K562 (cell line): ENCODE data around the gene ARMC12. TPM values are rescaled to one million over a fixed set of nuclear protein-coding genes. Genes with fewer than 3 reads are reported as not detected.

Experiments
- ATF7 ChIP-seq: fragments of 450-650 bp; IDR thresholded peaks from 2 replicates; pipeline ENCODE4 v1.7.1; 2014; ENCODE audit warnings: mild to moderate bottlenecking, moderate library complexity
- CHD4 ChIP-seq: fragments of 200-600 bp; sonication (generic); IDR thresholded peaks from 3 replicates; pipeline ENCODE4 v1.6.1; 2012; ENCODE audit warnings: low read depth, mild to moderate bottlenecking, mixed read lengths, low read length, inconsistent platforms; ENCODE audit not compliant: insufficient read depth, insufficient replicate concordance, poor library complexity, severe bottlenecking
- EGR1 ChIP-seq: fragments of 450-650 bp; conservative IDR thresholded peaks from 2 replicates; pipeline ENCODE4 v1.6.1; 2017; ENCODE audit warnings: mild to moderate bottlenecking
- LCOR ChIP-seq: sonication (generic); formaldehyde crosslinking; IDR thresholded peaks from 2 replicates; pipeline ENCODE4 v1.8.0; 2022; ENCODE audit warnings: mild to moderate bottlenecking, missing genetic modification reagents
- MTA1 ChIP-seq: fragments of 450-650 bp; IDR thresholded peaks from 2 replicates; pipeline ENCODE4 v1.6.1; 2017; ENCODE audit warnings: borderline replicate concordance
- MYC ChIP-seq, 2 experiments: fragments of 250-450 bp in 1 of 2; sonication (Bioruptor Pico) in 1 of 2; IDR thresholded peaks; 2 replicates each; pipeline versions ENCODE4 v1.5.1 to v1.6.1; 2012 to 2021; ENCODE audit warnings: low read depth in 2 of 2, borderline replicate concordance in 1 of 2, improper control_type of control experiment in 1 of 2, low read length in 1 of 2, mild to moderate bottlenecking in 1 of 2, moderate library complexity in 1 of 2
- ZNF589 ChIP-seq: fragments of 200-800 bp; sonication (Bioruptor generic); IDR thresholded peaks from 2 replicates; pipeline ENCODE4 v1.6.1; 2016; ENCODE audit warnings: low read depth, missing genetic modification characterization, missing compliant biosample characterization
- ZSCAN29 ChIP-seq: fragments of 450-650 bp; IDR thresholded peaks from 2 replicates; pipeline ENCODE4 v1.6.1; 2017
- polyA plus RNA-seq, 8 experiments: library from polyadenylated mRNA; depleted of rRNA in 4 of 8; stranded (reverse) in 5 of 8; unstranded in 3 of 8; fragments of >200 nt; fragmentation: Nextera tagmentation in 2 of 8; fragmentation: Illumina TruSeq in 1 of 8; extraction: Ambion mirVana in 2 of 8; extraction: Trizol in 1 of 8; gene quantifications; 2 replicates each; pipeline versions ENCODE4 v1.2.1 to v1.2.3, GENCODE V29; 2011 to 2014; ENCODE audit warnings: inconsistent platforms in 1 of 8, missing spikeins in 1 of 8
- total RNA-seq, 7 experiments: library from RNA; depleted of rRNA in 6 of 7; stranded (reverse); fragments of >200 nt in 6 of 7; fragmentation: Illumina TruSeq in 2 of 7; extraction: Trizol in 2 of 7; gene quantifications; 2 replicates each; pipeline versions ENCODE4 v1.2.1 to v1.2.3, GENCODE V29; 2011 to 2021; ENCODE audit warnings: low replicate concordance in 1 of 7
- TF ChIP-seq, protein P1 (sequence below): fragments of 450-650 bp; IDR thresholded peaks from 2 replicates; pipeline ENCODE4 v1.6.1; 2016; ENCODE audit warnings: borderline replicate concordance
- TF ChIP-seq, protein P2 (sequence below), 2 experiments: fragments of 450-650 bp in 1 of 2; sonication (generic) in 1 of 2; formaldehyde crosslinking in 1 of 2; IDR thresholded peaks in 1 of 2; conservative IDR thresholded peaks in 1 of 2; 2 replicates each; pipeline versions ENCODE4 v1.6.1 to v1.8.1; 2016 to 2023; ENCODE audit warnings: mild to moderate bottlenecking in 2 of 2, moderate library complexity in 2 of 2, inconsistent platforms in 1 of 2, missing genetic modification reagents in 1 of 2
- TF ChIP-seq, protein P3 (sequence below), 2 experiments: fragments of 450-650 bp; IDR thresholded peaks; 2 replicates each; pipeline ENCODE4 v1.6.1; 2018; ENCODE audit warnings: mild to moderate bottlenecking in 2 of 2, low read depth in 1 of 2; ENCODE audit not compliant: partially characterized antibody in 2 of 2
- TF ChIP-seq, protein P4 (sequence below): sonication (generic); formaldehyde crosslinking; IDR thresholded peaks from 2 replicates; pipeline ENCODE4 v1.9.0; 2022; ENCODE audit warnings: mild to moderate bottlenecking, missing genetic modification reagents

Gene ARMC12
- total and polyA plus RNA-seq, 9 of the 15 experiments (the other 6 are each of a cell fraction or from before 2014, with no cell fraction given), result 0.09 to 0.58 (median 0.31) TPM; not detected in 3

DNA sequence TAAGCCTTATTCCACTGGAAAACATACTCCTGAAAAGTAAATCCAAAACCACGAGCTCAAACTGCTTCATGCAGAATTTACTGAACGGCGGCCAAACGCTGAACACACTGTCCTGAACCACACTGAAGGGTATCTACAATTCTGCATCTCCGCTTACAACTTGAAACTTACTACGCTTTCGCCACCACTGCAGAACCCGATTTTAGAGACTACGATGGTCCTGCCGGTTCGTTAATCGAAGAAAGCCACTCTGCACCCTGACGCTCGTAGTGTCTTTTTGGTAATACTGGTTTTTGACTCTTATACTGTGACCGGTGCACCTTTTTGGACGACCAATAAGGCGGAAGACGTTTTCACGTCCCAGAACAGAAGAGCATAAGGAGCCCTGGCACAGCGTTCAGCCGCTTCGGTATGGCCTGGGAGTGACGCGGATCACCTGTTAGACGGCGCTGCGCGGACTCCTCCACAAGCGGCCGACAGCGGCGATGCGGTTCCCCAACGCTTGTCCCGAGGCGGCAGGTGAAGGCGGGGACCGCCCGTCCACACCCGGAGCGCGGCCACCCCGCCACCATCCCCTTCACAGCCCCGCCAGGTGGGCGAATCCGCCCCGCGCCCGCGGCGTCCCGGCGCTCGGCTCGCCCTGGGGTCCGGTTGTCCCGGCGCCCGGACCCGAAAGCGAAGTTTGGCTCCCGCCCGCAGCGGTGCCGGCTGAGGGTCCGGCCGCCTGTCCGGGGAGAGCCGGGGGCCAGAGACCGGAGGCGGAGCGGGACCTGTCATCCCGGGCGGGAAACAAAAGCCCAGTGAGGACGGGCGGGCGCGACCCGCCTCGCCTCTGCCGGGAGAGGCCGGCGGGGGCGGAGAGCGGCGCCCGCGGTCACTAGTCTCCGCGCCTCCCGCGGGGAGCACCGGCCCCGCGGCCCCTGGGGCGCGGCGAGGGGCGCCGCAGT is 48.9 kb upstream of the ARMC12 start (continued):
- TF ChIP-seq, protein P1, sequence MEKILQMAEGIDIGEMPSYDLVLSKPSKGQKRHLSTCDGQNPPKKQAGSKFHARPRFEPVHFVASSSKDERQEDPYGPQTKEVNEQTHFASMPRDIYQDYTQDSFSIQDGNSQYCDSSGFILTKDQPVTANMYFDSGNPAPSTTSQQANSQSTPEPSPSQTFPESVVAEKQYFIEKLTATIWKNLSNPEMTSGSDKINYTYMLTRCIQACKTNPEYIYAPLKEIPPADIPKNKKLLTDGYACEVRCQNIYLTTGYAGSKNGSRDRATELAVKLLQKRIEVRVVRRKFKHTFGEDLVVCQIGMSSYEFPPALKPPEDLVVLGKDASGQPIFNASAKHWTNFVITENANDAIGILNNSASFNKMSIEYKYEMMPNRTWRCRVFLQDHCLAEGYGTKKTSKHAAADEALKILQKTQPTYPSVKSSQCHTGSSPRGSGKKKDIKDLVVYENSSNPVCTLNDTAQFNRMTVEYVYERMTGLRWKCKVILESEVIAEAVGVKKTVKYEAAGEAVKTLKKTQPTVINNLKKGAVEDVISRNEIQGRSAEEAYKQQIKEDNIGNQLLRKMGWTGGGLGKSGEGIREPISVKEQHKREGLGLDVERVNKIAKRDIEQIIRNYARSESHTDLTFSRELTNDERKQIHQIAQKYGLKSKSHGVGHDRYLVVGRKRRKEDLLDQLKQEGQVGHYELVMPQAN, result peak; percentile 70; the same call in 1 of the 2 replicates
- 0 out of 2 replicates have a peak, but pooled peaks have one; percentile 12 for TF ChIP-seq ATF7
- TF ChIP-seq ZNF589 (CRISPR knock-in tag), result peak; percentile 72
- TF ChIP-seq CHD4, result peak; percentile 60
- TF ChIP-seq, protein P2, sequence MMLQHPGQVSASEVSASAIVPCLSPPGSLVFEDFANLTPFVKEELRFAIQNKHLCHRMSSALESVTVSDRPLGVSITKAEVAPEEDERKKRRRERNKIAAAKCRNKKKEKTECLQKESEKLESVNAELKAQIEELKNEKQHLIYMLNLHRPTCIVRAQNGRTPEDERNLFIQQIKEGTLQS (IDR thresholded peaks at IDR 0.05), result no peak
- TF ChIP-seq, protein P2 (CRISPR knock-in tag; conservative IDR thresholded peaks at IDR 0.05), result peak; percentile 68
- TF ChIP-seq, protein P3, sequence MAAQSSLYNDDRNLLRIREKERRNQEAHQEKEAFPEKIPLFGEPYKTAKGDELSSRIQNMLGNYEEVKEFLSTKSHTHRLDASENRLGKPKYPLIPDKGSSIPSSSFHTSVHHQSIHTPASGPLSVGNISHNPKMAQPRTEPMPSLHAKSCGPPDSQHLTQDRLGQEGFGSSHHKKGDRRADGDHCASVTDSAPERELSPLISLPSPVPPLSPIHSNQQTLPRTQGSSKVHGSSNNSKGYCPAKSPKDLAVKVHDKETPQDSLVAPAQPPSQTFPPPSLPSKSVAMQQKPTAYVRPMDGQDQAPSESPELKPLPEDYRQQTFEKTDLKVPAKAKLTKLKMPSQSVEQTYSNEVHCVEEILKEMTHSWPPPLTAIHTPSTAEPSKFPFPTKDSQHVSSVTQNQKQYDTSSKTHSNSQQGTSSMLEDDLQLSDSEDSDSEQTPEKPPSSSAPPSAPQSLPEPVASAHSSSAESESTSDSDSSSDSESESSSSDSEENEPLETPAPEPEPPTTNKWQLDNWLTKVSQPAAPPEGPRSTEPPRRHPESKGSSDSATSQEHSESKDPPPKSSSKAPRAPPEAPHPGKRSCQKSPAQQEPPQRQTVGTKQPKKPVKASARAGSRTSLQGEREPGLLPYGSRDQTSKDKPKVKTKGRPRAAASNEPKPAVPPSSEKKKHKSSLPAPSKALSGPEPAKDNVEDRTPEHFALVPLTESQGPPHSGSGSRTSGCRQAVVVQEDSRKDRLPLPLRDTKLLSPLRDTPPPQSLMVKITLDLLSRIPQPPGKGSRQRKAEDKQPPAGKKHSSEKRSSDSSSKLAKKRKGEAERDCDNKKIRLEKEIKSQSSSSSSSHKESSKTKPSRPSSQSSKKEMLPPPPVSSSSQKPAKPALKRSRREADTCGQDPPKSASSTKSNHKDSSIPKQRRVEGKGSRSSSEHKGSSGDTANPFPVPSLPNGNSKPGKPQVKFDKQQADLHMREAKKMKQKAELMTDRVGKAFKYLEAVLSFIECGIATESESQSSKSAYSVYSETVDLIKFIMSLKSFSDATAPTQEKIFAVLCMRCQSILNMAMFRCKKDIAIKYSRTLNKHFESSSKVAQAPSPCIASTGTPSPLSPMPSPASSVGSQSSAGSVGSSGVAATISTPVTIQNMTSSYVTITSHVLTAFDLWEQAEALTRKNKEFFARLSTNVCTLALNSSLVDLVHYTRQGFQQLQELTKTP (IDR thresholded peaks at IDR 0.05; ENCODE audit: low read depth in 1 of 2, partially characterized antibody in 2 of 2), result no peak
- TF ChIP-seq, protein P4, sequence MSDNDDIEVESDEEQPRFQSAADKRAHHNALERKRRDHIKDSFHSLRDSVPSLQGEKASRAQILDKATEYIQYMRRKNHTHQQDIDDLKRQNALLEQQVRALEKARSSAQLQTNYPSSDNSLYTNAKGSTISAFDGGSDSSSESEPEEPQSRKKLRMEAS (CRISPR knock-in tag), result peak; percentile 41; the same call in 1 of the 2 replicates
- peak; percentile 60; the same call in 1 of the 2 replicates for TF ChIP-seq MTA1
- TF ChIP-seq LCOR (CRISPR knock-in tag), result peak; percentile 79; the same call in 1 of the 2 replicates
- TF ChIP-seq ZSCAN29, result peak; percentile 81
- TF ChIP-seq EGR1, result peak; percentile 77
- TF ChIP-seq MYC (IDR thresholded peaks at IDR 0.05; ENCODE audit: low read depth, low read length), result peak; percentile 10; the same call in 1 of the 2 replicates
- TF ChIP-seq MYC (CRISPR knock-in tag; IDR thresholded peaks at IDR 0.05; ENCODE audit: borderline replicate concordance, low read depth), result no peak
